NCI-H2227 treated with DMSO at 0.1 percent for 48 hours (cell line): Measurements from ENCODE around the gene FBXL16.

ENCODE experiments used
- DNase-seq: peaks from one replicate; lab custom pipeline; 2025; lab: John Stamatoyannopoulos, UW

The FBXL16 gene

GRCh38 chr16:734981-735881 lies 29.6 kb upstream of the FBXL16 start:
- no peak for DNase-seq

- DNase-seq = no peak
Measured at GRCh38 chr16:734208-734980, 28.8 kb upstream of the FBXL16 start.

GRCh38 chr16:733382-734207 lies 28.0 kb upstream of the FBXL16 start:
- no peak for DNase-seq

- no peak for DNase-seq
Measured at GRCh38 chr16:732936-733335, 27.3 kb upstream of the FBXL16 start.

- no peak for DNase-seq
Measured at GRCh38 chr16:732332-732731, 26.7 kb upstream of the FBXL16 start.

- no peak for DNase-seq
Measured at GRCh38 chr16:730666-731509, 25.3 kb upstream of the FBXL16 start.

- no peak for DNase-seq
Measured at GRCh38 chr16:729768-730665, 24.4 kb upstream of the FBXL16 start.

GRCh38 chr16:728890-729744 lies 23.5 kb upstream of the FBXL16 start:
- DNase-seq = no peak

- peak; percentile 59 for DNase-seq
Measured at GRCh38 chr16:728131-728889, 22.7 kb upstream of the FBXL16 start.

GRCh38 chr16:727291-727977 lies 21.8 kb upstream of the FBXL16 start:
- DNase-seq = no peak

GRCh38 chr16:726438-727290 lies 21.1 kb upstream of the FBXL16 start, which contains the start of the genes CCDC78 and HAGHL:
TSS of gene CCDC78 (minus strand) at chr16:726443. CDS start at chr16:726367, 76 bp downstream.
TSS of gene HAGHL (plus strand) at chr16:727106. CDS start at chr16:727510, 404 bp downstream.
- peak; percentile 70 for DNase-seq

- DNase-seq = no peak
Measured at GRCh38 chr16:726188-726437, 20.5 kb upstream of the FBXL16 start.

- DNase-seq = no peak
Measured at GRCh38 chr16:725463-726187, 20.0 kb upstream of the FBXL16 start.

- DNase-seq = no peak
Measured at GRCh38 chr16:725041-725376, 19.4 kb upstream of the FBXL16 start.

GRCh38 chr16:724188-725040 lies 18.8 kb upstream of the FBXL16 start:
- no peak for DNase-seq

- DNase-seq = no peak
Measured at GRCh38 chr16:723695-724094, 18.1 kb upstream of the FBXL16 start.
